Hepatocyte (in vitro differentiated cells): ENCODE data around the gene EXD2.
"Not testable (repeated sequence)": the region's sequence is repeated elsewhere in the genome, so short reads cannot be mapped to it uniquely, and the experiment has no call there.

Experiments
- CTCF ChIP-seq: fragments of 200-600 bp; sonication (generic); IDR thresholded peaks from 2 replicates; pipeline ENCODE4 v1.5.1; 2016; ENCODE audit warnings: antibody characterized with exemption, mild to moderate bottlenecking; ENCODE audit not compliant: poor library complexity
- EZH2 ChIP-seq: fragments of 200-600 bp; sonication (generic); IDR thresholded peaks from 2 replicates; pipeline ENCODE4 v1.6.1; 2016; ENCODE audit warnings: antibody characterized with exemption, mild to moderate bottlenecking, borderline replicate concordance

DNA sequence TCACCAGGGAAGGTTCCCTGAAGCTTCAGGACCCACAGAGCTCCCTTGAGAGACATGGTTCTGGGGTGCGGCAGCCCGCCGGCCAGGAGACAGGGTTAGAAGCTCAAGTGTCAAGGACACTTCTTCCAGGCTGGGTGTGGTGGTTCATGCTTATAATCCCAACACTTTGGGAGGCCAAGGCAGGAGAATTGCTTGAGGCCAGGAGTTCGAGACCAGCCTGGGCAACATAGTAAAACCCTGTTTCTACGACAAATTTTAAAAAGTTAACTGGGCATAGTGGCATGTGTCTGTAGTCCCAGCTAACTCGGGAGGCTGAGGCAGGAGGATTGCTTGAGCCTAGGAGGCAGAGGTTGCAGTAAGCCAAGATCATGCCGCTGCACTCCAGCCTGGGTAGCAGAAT, 99.6 kb downstream of the EXD2 start:
- TF ChIP-seq CTCF, EZH2: not testable (repeated sequence)
